Glomerular visceral epithelial cell (primary cell): ENCODE measurements around the gene TMEM11.

Experiments
- DNase-seq: peaks from one replicate; pipeline ENCODE4 v3.0.0-alpha.2; 2016; ENCODE audit errors: extremely low spot score

Gene TMEM11

DNA sequence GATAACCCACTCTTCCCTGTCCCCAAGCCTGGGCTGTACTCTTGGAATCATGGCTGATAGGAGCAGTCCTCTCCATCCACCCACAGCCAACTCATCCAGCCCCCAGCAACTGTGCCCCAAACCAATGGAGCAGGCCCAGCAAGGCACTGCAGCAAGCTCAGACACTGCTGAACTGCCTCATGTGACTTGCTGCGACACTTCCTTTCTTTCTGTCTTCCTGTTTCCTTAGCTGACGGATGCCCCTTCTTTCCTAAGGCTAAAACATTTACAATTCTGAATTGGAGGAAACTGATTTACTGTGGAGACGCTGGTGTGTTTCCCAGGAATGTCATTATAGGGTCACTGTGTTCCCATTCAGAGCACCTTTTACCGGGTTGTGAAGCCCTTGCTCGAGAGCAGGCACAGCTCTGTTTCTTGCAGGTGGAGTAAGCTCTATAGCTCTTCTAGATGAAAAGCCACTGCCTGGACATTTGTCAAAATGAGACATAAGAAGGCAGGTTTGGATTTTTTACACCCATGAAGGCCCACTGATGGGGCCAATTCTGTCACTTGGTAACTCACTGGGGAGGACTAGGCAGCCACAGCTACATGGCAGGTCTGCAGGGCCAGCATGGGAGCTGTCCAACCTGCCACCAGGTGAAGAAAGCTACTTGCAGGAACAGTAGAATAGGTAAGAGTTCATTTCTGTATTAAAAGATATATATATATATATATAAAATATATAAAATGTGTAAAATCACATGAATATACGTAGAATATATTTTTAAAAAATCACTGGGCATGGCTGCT, 27.4 kb downstream of the TMEM11 start:
- no peak for DNase-seq

DNA sequence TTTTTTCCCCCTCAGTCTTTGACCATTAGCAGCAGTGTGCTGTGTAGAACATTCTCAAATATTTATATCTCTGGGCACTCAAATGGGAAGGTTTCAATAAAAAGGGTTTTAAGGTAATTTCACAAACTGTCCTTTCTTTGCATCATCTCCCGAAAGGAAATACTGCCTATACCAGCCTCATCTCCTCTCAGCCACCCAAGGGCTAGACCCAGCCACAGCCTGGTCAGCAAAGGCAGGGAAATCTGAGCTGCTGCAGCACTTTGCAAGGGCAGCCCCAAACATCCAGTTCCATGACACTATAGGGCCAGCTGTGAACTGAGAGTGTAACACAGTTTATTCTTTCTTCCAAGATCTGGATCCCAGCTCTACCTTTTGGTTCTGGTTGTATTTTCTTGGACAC, 28.9 kb downstream of the TMEM11 start:
- DNase-seq, result no peak

DNA sequence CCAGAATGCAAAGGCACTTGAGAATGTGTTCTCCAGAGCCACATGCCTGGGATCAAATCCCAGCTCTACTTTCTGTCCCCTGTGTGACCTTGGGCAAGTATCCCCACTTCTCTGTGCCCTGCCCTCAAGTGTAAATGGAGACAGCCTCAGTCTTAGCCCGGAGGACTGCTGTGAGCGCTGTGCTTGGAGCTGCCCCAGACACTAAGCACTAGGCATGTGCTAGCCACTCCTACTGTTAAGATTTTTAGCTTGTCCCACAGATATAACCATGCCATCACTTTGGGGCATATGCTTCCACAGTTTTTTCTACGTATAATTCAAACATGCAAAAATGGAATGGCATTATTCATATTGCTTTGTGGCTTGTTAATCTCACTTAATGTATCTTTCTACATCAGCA, 29.4 kb downstream of the TMEM11 start:
- DNase-seq, result no peak

DNA sequence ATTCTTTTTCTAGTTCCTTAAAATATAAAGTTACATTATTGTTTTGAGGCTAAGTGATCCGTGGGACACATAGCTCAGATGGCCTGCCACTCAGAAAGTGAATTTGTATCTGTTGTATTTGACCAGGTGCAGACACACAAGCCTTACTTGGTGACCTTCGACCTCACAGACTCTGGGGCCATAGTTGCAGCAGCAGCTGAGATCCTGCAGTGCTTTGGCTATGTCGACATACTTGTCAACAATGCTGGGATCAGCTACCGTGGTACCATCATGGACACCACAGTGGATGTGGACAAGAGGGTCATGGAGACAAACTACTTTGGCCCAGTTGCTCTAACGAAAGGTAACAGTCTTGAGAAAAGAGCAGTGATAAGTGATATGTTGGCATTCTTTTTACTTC, 30.5 kb downstream of the TMEM11 start:
- DNase-seq, result no peak

DNA sequence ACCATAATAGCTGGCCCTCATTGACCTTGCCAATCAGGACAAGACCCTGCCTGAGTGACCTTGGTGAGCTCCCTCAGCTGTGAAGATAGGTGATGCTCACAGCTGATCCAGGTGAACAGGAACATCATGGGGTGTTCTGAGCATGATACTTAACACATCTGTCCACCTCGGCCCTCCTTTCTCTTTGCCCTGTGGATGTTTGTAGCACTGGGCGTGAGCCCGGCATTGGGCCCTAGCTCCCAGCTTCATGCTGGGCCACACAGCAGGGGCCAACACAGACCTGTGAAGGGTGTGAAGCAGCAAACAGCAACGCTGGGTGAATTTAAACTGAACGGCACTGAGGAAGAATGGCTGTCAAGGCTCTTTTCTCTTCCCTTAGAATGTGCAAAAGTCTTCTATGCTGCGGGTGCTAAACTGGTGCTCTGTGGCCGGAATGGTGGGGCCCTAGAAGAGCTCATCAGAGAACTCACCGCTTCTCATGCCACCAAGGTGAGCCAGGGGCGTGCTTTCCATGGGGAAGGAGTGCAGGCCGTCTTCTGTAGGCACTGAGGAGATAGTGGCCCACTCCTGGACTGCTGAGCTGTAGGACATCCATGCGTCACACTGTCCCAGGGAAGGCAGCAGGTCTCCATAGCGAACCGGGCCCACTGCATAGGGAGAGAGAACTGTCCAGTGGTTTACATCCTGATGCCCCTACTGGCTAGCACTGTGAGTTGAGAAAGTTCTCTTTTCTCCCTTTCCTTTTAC, 35.9 kb downstream of the TMEM11 start:
- DNase-seq, result no peak

DNA sequence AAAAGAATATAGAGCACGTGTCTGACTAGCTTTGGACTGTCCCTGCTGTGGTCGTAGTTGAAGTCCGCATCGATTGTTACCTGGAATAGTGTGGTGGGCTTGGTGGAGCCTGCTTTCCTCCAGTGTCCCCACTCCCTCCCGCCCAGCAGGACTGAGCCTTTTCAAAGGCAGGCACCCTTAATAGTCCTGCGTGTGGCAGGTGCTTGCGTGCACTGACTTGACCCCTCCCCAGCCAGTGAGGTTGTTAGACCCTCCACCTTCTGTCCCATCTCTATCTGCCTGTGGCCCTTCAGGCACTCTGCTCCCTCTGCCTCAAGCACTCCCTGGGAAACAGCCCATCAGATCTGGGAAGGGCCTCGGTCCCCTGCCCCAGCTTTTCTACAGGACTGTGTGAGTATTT, 36.6 kb downstream of the TMEM11 start:
- no peak for DNase-seq

DNA sequence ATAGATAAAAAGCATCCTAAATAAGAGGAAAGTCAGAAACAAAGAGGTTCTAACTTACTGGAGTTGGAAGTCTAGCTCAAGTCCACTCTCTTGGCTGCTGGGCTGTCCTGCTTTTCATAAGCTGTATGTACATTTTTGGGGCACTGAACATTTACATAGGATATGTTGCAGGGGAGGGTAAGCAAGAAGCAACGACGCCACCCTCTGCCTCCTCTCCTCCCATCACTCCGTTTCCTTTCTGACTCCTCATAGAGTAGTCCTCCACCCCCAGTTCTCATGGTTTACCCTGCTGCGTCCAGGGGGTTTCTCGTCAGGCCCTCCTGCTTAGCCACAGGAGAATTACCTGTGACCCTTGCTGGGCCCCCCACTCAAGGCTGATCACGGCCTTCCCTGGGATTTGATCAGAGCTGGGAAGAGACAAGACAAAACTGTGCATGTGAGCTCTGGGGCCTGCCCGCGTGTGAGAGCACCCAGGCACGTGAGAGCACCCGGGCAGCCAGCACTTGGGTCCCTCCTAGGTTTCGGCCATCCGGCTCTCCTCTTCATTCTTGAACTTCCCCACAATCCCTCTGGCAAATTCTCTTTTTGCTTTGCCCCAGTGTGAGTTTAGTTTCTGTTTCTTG, 37.1 kb downstream of the TMEM11 start:
- DNase-seq, result no peak

DNA sequence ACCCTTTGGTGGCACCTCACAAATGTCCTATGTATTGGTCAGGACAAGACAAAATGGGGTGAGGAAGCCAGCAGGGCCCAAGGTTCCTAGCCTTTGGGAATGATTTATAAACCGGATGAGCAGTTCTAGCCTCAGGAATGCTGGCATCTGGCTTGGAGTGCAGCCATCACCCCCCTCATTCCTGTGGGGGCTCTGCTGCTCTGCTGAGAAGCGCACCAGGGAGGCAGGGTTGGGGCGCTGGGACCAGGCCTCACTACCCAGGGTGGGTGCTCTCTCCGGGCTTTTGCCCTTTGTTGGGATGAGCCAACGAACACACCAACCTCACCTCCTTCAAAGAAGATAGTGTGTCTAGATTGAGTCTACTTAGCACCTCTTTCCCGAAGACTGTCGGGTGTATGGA, 39.2 kb downstream of the TMEM11 start:
- DNase-seq, result peak; percentile 68

DNA sequence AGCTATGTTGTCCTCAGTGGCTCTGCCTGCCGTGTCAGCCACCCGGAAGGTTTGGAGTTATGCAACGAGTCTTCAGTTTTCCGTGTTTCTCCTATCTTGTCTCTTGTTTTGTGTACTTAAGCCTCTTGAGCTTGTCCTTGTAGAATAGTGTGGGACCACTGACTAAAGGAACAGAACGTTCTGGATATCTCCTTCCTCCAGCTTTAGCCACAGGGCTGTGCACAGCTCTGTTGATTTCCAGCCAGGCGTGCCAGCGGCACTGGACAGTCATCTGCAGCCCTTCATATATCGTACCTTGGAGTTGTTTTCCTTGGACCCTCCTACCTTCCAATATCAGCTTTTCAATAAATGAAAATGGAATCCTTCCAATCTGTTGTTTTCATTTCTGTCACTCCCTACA, 39.8 kb downstream of the TMEM11 start:
- no peak for DNase-seq

DNA sequence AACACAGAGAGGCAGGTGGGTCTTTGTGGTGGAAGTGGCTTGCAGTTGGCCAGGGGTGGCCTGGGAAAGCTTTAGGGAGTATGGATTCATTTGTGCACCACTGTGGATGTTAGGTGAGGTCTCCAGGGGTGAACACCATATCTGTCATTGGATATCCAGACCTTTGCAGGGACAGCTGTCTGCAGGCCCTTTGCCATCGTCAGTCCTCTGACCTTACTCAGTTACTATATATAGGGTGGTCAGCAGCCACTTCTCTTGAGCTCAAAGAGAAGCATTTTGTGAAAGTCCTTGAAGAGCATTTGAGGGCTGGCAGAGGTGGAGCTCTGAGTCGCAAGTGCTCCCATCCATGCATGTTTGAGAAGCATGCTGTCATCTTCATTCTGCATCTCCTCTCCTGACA, 40.4 kb downstream of the TMEM11 start:
- no peak for DNase-seq

DNA sequence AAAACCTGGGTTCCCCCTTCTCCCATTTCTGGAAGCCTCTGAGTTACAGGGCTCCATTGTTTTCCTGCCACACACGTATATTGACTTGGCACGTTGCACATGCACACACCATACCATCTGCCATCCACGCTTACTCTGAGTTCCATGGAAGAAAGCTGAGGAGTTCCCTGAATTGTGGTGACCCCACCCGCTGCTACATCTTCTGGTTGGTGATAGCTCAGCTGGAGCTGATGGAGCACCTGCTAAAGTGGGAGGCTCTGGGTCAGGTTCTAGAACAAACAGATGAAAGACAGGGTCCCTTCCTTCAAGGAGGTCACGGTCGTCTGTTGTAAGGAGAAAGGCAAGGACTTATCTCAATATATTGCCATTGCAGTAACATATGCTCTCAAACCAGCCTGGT, 41.1 kb downstream of the TMEM11 start:
- no peak for DNase-seq

DNA sequence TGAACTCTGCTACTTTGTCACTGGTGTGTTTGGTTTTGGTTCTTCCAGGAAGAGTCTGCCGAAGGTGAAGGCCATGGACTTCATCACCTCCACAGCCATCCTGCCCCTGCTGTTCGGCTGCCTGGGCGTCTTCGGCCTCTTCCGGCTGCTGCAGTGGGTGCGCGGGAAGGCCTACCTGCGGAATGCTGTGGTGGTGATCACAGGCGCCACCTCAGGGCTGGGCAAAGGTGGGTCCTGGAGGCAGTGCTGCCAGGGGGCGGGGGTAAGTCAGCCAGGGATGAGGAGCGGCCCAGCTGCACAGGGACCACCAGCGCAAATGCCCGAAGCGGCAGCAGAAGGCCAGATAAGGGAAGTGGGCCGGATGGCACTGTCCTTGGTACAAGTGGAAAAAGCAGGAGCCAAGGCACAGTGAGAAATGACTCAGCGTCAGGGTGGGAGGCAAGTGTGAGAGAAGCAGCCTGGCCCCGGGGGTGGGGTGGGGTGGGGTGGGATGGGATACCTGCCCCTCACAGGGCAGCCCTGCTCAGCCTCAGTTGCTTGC, 41.9 kb downstream of the TMEM11 start:
- no peak for DNase-seq

DNA sequence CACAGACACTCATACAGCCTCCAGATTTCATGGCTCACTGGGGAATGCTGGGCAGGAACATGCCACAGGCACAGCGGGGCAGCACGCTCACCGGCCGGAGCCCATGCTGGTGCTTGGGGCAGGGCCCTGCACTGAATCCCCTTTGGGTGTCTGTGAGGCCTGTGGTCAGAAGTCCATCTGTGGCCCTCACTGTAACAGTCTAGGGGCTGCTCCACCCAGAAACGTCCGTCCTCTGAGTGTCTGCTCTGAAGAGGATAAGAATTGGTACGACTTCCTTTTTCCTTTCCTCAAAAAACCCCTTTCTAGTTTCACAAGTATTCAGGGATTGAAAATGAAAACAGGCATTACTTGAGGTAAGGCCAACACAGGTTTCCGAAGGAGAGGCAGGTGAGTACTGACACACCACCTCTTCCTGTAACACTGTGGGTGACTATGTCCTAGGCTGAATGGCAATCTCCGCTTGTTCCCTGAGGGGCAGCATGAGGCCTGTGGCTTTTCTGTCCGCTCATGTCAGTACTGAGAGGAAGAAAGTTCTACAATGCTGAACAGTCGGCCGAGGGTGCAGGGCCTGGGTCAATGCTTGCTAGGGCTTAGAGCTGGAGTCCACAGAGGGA, 42.5 kb downstream of the TMEM11 start:
- no peak for DNase-seq

DNA sequence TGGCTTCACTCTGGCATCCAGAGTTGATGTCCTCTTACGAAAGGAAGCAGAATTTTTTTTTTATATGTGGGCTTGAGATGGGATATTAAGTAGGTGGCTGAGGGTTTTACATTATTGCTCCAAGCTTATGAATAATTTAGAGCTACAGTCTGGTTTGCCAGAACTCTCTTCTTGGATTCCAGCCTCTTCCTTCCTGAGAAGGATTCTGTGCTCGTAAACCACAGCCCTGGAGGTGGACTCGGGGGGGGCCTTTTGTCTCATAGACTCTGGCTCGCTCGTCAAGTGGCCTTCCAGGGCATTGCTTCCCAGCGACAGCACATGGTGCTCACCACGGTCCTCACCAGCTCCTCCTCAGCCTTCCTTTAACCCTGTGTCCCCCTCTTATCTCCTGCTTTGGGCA, 43.2 kb downstream of the TMEM11 start:
- no peak for DNase-seq

DNA sequence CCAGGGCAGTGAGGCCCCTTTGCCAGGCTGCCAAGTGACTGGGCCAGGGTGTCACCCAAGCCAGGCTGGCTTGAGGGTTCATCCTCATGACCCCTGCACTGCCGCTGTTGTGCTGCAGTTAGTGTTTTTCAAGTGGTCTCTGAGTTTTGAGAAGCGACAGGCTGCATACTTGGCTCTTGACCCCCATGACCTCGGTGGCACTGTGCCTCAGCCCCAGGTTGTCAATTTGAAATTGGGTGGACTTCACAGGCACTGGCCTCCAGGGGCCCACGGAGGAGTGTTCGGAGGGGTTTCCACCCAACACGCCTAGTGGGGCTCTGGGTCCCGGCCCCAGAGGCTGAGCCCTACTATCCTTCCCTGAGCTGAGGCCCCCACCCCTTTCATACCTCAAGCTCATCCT, 44.5 kb downstream of the TMEM11 start:
- no peak for DNase-seq

DNA sequence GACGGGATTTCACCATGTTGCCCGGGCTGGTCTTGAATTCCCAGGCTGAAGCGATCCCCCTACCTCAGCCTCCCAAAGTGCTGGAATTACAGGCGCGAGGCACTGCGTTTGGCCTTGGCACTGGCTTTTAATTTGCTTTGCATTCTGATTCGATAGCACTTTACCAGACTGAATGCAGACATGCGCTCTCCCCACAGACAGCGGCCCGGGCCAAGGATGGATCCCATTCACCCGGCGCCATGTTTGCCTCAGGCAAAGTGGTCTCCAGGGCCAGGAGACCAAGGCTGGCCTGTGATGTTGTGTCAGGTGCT, 45.5 kb downstream of the TMEM11 start:
- DNase-seq, result no peak

DNA sequence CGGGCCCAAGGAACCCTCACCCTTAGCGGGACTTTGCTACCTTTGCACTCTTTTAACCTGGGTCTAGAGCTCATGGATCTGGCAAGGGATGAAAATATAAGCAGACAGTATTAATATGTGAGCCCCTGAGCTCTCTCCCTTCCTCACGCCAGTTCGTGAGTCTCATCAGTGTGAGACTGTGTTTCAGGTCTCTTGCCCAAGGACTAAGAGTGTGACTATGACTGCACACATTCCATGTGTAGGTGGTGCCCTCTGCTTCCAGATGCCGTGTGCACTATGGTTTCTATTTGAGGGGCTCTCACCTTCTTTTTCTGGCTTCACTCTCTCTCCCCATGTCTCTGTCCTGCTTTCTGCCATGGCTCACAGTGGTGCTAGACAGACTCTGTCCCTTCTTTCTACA, 46.7 kb downstream of the TMEM11 start:
- DNase-seq, result no peak

DNA sequence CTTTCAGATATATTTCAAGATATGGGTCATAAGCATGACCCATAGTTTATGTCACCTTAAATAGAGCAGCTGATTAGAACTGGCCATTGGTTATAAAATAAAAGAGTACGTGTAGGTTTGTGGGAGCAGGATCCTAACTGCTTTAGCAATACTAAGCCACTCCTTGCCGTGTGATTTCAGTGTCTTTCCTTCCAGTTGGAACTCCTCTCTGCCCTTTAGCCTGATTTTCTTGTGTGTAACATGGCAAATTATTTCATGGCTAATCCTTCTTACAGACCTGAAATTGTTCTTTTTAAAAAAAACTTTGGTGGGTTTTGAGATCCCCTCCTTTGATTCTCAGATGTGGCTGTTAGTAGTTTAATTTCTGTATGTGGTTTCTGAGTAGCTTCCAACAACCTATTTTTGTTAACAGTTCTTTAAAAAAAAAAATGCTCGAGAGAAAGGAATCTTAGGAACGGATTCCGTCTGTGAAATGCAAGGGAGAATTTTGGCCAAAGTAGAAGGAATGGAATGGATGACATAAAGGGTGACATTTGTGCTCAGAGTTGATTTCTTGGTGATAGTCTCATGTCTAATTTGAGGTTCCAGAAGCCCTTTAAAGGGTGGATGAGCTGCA, 47.3 kb downstream of the TMEM11 start:
- no peak for DNase-seq

DNA sequence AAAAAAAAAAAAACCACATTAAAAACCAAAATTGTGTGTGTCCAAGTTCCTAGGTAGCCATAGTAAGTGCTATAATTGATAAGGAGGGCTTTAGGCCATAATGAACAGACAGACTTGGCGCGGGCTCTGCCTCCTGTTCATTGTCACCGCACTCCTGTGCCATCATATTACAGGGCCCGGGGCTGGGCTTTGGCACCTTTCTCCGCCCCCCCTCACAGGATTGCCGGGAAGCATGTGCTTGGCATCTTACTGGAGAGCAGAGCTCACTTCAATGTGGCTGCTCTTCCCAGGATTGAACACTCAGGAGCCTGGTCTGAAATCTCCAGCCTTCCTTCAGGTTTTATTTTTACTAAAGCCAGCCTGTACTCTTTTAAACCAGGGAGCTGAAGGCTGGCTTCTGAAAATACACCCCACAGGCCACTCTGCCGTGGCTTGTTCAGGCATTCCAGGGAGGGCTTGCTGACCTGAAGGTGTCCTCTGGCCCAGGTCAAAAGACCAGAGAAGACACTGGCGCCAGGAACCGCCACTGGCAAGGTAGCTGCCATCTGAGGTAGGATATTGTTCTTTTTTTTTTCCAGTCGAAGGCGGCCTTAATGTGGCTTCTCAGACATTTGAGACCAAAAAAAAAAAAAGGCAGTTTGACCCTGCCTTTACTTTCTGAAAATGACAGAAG, 47.9 kb downstream of the TMEM11 start:
- DNase-seq, result no peak

DNA sequence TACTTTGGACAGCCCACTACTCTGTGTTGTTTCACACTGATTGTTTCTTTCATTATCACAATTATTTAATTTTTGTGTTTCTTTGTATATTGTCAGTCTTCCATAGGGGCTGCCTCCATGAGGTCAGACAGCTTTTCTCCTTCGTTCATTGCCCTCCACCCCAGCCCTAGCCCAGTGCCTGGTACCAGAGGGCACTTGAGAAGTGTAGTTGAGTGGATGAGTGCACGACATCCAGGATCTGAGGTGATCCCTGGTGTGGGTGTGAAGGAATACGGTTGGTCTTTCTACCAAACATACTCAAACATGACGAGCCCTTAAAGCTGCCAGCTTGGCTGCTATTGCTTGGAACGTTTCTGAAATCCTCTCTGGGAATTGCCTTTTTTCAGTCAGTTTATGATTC, 49.3 kb downstream of the TMEM11 start:
- DNase-seq, result no peak

DNA sequence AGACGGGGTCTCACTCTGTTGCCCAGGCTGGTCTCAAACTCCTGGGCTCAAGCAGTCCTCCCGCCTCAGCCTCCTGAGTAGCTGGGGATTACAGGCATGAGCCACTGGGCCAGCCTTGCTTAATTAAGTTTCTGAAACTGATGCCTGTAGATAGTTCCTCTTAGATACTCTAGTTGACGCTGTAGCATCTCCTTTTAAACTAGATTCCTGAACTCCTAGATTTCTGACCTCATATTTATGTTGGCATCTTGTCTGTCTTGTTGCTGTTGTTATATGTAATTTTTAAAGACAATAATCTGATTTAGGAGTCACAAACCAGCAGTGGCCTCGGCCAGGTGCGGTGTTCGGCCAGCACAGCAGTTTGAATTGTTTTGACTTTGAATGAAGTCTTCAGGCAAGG, 49.7 kb downstream of the TMEM11 start:
- no peak for DNase-seq

DNA sequence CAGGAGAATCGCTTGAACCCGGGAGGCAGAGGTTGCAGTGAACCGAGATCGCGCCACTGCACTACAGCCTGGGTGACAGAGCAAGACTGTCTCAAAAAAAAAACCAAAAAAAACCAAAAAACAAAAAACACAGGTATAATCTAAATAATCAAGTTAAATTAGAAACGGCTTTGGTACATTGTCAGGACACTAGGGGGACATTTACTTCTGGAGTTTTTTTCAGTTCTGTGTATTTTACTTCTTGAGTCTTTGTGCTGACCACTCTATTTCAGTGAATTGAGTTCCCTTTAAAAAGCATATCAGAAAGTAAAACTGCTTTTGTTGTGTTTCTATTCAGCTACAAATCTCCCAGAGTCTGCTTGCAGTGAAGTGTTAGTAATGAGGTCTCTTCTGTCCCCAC, 50.9 kb downstream of the TMEM11 start:
- no peak for DNase-seq
